NCI-H2081 (cell line): ENCODE data around the gene IQCH.

Experiments
- DNase-seq, 2 experiments: peaks; one replicate each; lab custom pipeline; 2025; lab: John Stamatoyannopoulos, UW

Gene IQCH

DNA sequence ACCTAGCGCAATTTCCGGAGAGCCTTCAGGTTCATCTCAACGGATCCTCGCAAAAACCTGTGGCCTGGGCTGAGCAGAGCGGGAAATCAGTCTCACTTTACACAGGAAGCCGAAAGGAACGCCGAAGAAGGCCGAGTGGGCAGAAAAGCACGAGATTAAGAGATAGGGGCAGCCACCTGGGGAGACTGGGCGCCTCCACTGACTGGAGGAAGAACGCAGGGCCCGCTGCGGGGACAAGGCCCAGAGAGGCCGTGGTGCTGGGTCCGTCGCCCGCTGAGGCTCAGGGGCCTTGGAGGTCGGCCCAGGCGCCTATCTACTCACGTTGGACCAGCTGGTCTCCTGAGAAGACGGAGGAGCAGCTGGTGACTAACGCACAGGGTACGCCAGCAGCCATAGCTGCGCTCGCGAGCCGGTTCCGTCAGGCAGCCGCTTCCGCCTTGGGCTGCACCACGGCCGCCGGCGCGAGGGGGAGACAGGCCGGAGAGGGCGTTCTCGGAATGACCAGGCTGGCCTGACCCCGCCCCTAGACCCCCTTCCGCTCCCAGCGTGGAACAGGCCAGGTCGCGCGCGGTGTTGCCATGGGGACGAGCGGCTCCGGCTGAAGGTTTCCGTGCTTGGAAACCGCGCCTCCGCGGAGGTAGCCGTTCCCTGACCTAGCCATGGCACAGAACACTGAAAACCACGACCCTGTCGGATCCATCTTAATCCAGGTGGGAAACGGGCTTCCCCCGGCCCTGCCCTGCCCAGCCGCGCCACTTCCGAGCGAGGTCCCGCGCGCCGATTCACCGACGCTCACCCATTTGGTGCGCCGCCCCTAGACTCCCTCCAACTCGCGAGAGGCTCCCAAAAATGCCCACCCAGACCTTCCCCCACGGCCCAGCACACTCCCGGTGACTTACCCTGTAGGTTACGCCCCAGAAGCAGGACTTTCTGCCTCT, at the start of gene IQCH, which contains the start of gene AAGAB:
TSS of gene IQCH (plus strand) at position 549 of the 938 bp plus-strand sequence. CDS start at position 660, 111 bp downstream.
TSS of gene AAGAB (minus strand) at position 424 of the 938 bp plus-strand sequence. CDS start at position 394, 30 bp downstream.
- DNase-seq, result peak; percentile 93 to 95

DNA sequence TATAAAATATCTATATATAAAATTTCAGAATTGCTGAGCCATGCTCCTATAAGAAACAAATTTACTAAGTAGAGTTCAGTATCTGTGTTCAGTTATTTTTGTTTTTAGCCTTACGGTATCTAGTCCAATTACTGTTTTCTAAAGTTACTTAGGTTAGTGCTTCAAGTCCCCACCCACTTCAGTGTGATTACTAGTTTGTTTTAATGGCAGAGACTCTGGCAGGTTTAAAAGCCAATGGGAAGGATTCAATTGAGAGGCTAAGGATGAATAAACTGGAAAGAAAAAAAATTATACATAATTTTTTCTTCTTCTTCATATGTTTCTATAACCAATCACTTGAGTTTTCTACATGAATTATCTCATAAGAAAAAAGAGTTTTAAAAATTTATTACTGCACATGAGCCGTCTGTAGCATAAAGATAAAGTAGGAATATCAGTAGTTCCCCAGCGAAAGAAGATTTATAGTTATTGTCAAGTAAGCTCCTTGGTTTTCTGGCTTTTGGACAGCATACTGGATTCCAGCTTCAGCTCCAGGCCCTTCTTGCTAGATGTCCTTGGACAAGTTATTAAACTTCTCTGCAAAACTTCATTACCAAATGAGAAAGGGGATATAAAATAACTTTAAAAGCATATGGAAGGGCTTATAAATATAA, 46.9 kb upstream of the IQCH start:
- no peak for DNase-seq

DNA sequence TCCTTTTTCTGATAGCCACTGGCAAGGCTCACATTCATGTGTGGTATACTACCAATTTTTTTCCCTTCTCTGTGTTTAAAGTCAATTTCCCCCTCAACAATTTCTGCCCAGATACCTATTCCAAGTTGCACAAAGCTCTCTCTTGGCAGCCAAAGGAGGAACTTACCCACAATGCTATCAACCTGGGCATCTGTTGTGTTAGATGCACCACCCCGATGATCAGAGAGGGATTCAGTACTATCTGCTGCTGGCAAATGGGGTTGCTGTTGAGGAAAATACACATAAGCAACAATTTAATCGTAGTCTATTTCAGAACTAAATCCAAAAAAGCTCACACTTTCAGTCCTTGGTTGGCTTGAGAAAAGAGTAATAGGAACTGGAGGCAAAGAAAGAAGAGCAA, 46.2 kb upstream of the IQCH start:
- DNase-seq, result no peak

DNA sequence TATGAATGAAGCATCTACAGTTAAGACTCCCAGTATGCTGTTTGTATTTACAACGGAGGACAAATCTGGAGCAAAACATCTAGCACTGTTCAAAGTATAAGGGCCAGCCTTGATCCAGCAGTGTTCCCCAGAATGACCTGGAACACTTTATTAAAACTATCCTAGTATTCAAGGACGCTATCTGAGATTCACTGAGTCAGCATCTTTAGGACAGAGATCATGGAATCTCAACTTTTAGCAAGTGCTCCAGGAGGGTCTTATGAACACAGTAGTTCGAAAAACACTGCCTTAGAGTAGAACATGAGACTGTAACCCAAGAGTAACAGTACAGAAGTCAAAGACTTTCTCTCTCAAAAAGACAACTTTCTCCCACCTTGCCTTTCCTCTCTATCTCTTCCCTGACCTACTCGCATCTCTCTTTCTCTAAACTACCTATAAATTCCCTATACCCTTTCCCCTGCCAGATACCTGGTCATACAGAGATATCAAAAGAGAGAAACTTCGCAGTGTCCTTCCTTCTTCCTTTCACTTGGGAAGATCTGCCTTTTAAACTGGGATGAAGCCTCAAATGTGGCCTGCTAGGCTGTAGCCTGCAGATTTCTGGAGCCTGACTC, 43.9 kb upstream of the IQCH start:
- DNase-seq, result no peak

DNA sequence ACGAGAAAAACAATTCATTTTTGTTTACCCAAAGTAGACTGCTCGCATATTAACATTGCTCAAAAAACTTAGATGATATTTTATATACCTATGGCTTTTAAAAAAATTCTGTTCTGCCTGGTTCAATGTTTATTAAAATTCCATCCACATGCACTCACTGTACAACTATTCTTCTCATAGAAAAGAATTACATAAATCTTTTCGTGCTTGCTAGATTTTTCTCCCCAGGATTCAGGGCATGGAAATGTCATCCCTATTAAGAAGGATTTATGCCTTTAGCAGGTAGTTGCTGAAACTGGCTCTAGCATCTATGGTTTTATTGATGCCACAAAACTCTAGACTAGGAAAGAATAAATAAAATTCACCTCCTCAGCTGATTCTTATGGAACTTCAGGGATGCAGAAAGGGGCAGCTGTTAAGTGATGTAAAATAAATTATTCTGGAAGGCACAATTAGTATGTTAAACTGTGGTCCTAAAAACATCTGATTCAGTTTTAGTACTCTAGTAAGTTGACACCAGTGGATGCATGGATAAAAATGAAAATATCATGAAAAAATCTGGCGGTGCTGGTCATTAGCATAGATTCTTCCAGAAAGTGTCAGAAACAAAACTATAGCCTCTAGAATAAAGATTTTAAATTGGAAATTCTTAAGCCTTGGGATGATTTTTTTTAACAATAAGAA, 41.8 kb upstream of the IQCH start:
- no peak for DNase-seq

DNA sequence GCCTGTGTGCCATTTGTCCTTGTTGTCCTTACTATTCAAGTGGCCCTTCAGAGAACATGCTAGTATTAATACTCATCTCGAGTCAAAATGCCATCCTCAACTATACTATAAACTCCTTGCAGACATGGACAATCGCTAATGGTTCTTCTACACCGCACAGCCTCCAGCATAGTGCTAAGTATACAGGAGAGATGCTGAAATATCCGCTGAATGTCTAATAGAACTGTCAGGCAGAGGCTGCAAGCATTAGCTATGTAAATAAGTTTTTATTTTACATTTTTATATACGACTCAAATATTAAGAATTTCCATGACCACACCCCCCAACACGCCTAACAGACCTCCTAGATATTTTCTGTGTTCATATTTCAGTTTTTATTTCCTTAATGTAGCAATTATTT, 39.5 kb upstream of the IQCH start:
- no peak for DNase-seq

DNA sequence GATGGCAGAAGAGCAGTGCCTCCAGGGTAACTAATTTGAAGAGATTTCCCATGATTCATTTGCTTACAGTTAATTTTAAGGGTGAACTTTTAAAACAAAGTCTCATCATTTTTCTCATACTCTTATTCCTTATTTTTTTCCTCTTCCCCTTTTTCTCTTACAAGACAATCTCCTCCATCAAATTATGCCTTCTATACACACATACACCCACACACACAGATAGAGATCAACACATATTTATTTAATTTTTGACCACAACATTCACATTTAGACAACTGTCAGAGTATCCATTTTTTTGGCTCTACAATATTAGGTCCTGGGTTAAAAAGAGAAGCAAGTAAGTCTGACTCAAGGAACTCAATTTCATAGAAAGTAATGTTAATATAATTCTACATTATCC, 37.7 kb upstream of the IQCH start:
- DNase-seq, result no peak

DNA sequence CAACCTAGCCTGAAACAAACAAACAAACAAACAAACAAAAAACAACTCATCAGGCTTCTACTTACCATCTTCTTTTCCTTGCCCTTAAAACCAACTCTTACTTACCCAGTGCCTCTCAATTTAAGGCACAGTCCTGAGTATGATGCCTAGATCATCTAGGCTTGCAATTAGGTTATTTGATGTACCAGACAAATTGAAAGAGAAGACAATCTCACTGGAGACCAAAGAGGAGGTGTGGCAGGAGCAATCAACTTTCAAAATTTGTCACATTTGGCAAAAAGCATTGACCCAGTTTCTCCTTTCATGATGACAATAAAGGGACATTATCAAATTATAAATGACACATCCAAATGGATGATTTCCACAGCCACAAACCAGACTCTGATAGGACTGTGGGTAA, 36.2 kb upstream of the IQCH start:
- no peak for DNase-seq

DNA sequence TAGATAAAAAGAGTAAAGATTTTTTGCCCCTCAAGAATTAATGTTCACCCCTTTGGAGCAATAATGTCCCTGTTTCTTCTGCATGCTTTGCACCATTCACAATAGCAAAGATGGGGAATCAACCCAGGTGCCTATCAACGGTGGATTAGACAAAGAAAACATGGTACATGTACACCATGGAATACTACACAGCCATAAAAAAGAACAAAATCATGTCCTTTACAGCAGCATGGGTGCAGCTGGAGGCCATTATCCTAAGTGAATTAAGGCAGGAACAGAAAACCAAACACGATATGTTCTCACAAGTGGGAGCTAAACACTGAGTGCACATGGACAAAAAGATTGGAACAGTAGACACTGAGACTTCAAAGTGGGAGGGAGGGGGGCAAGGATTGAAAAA, 35.3 kb upstream of the IQCH start:
- DNase-seq, result no peak

DNA sequence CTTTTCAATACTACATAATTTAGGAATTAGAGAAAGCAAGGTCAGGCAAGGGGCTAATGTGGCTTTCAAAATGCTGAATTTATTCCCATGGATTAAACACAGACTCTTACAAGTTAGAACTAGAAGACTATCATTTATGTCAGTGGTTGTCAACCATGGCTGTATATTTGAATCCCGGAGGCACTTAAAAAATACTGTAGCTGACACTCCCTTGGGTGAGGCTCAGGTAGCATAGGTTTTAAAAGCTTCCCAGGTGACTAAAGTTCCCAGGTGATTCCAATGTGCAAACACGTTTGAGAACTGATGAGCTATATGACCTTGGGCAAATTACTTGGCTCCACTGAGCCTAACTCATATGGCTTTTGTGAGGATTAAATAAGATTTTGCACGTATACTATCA, 29.7 kb upstream of the IQCH start:
- DNase-seq, result no peak

DNA sequence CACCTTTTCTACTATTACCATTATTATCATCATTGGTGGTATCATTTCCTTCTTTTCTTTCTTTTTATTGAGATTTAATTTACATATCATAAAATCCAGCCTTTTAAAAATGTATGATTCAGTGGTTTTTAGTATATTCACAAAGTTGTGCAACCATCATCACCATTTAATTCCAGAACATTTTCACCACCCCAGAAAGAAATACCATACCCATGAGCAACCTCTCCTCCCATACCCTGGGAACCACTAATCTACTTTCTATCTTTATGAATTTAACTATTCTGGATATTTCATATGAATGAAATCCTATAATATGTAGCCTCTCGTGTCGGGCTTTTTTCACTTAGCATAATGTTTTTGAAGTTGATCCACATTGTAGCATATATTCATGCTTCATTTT, 29.2 kb upstream of the IQCH start:
- no peak for DNase-seq

DNA sequence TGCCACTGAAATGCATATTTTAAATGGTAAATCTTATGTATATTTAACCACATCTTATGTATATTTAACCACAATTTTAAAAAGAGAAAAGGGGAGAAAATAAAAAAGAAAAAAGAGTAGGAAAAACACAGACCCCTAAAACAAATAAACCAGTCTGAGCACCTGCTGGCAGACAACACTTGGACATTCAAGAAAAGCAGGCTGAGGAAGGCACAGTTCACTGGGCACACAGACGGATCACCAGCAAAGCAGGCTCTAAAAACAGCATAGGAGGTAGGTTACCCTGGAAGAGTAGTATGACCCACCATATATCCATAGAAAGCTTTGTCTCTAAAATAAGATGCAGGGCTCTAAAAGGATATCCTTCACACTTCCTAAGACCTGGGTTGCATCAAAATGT, 27.2 kb upstream of the IQCH start:
- DNase-seq, result no peak

DNA sequence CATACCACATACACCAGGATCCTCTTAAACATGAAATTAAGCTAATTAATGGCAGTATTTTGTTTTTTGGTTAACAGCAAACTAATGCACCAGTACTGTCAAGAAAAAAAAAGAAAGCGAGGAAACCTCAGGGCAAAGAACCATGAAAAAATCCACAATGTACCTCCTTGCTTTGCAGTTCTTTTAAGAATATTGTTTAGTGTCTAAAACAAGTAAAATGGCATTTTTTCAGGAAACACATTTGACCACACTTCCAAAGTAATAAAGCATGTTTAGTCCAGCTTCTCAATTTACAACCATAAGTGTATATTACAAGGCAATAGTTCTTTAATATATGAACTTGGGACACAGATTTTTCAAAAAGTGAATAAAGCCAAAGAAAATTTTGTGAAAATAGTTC, 26.7 kb upstream of the IQCH start:
- no peak for DNase-seq

DNA sequence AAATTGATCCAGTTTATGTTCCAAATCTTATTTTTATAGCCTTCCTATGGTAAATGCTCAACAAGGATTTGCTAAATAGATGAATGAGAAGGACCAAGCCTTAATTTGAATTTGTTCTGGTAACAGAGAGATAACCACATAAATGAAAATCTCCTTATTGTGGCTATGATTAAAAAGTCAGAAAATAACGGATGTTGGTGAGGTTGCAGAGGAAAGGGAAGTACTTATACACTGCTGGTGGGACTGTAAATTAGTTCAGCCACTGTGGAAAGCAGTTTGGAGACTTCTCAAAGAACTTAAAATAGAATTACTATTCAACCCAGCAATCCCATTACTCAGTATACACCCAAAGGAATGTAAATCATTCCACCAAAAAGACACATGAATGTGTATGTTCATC, 26.3 kb upstream of the IQCH start:
- no peak for DNase-seq

DNA sequence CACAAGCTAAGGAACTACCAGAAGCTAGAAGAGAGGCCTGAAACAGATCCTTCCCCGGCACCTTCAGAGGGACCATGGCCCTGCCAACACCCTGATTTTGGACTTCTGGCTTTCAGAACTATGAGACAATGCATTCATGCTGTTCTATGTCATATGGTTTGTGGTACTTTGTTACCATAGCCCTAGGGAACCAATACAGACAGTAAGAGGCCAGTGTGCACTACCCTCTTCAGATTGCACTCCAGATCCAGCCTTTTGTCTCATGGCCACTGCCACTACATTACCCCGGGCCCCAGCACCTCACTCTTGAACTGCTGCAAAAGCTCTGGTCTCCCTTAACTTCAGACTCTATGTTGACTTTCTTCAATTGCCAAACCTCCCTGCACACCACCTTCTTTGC, 24.1 kb upstream of the IQCH start:
- no peak for DNase-seq

DNA sequence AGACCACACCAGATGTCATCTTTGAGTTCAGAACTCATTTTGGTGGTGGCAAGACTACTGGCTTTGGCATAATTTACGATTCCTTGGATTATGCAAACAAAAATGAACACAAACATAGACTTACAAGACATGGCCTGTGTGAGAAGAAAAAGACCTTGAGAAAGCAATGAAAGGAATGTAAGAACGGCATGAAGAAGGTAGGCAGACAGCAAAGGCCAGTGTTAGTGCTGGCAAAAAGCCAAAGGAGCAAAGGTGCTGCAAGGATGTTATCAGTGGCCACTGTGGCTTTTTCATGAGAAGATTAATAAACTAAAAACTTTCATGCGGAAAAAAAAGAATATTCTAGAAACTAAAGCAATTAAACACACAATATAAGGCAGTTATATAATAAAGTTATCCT, 22.0 kb upstream of the IQCH start:
- no peak for DNase-seq

DNA sequence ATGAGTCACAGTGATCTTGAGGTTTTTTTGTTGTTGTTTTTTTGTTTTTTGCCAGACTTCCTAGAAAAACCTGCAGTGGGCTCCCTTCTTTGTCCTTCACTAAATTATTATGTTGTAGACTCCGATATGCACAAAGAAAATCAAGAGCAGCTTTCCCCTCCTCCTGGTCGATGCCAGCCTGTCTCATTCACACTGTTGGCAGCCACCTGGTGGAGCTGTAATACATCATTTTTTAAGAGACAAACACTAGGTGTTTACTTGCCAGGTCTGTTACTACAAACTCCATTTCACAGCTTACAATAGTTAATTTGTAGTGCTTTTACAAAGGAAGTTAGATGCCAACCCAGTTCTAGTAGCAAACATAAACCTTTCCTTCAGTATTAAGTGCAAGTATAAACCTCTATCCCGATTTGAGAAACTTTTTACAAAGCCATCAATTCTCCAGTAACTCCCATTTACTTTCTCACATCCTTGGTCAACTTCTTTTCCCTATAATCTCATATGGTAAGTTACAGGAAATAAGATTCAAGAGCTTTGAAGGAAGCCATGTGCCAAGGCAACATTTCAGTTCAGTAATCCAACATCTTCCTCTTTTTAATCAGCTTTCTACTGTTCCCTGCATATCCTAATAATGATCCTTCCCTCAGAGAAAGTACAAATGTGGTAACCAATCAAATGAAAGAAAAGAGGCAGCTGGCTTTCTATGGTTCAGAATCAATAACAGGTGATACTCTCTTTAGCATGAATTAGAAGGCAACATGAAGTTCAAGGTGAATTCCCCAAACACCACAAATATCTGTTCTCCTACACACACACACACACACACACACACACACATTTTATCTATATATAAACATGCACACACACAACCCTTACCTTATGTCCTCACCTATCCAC, 14.1 kb upstream of the IQCH start:
- peak; percentile 57 to 84 for DNase-seq

DNA sequence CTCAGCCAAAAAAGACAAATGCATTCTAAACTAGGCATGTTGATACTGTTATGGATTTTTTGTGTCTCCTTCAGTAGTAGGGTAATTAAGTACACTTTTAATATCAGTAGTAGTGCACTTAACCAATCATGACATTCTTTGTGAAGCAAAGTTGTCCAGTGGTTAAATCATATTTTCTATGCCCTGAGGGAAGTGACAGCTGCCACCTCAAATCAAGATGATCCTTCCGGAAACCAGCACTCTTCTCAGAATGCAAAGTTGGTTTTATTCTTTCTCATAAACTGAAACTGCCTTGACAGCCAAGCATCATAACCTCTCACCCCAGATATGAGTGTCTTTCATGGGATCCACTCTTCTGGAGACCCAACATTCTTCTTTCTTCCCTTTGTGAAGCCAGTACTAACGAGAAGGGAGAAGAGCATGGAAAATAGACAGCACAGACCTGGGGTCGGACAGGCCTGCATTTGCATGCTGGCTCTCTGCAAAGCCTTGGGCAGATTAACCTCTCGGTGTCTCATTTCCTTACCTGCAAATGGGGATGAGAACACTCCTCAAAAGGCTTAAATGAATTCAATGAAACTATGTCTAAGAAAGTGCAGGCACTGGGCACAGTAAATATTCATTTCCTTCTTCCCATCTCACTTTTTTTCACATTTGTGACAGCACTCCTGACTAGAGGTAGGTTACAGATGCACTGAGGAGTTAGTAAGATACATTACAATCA, 13.3 kb upstream of the IQCH start:
- DNase-seq, result no peak

DNA sequence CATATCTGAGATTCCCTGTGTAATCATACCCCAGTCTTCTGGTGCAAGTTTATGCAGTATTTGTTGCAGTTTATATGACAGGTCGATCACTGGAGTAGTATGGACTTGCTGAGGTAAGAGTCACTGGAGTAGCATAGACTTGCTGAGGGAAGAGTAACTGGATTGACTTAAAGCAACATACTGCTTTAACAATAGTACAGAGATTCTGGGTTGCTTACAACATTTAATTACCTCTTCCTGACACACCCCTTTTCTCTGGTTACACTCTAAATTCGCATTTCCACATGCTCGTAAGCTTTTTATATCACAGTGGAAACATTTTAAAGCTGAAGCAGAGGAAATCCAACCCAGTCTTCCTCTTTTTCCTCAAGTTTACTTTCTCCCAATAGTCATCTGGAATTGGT, 11.9 kb upstream of the IQCH start:
- no peak for DNase-seq

DNA sequence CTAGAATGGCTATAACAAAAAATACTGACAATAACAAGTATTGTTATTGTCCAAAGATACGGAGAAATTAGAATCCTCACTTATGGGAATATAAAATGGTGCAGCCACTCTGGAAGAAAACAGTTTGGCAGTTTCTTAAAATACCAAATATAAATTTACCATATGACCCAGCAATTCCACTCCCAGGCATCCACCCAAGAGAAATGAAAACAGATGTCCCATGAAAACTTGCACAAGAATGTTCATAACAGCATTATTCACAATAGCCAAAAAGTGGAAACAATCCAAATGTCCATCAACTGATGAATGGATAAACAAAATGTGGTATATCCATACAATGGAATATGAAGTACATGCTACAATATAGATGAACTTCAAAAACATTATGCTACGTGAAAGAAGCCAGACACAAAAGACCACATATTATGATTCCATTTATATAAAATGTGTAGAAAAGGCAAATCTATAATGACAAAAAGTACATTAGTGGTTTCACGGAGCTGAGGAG, 9.6 kb upstream of the IQCH start:
- no peak for DNase-seq
